ENCODE results near the gene KLK7.

The KLK7 gene

GRCh38 chr19:51018745-51019543, 35.2 kb upstream of the KLK7 start:
- Mint-ChIP-seq H3K9me3 (peaks cover 16% of the 10 kb centered on the region), H3K27me3 (peaks cover 82% of the 10 kb centered on the region), H3K27ac (peak overlapping the region; percentile 50), H3K4me3 (peak overlapping the region; percentile 24), H3K36me3 (peaks cover 18% of the 10 kb centered on the region), H3K4me1 (peaks cover 26% of the 10 kb centered on the region)
- ATAC-seq = peak; percentile 50

- ATAC-seq = no peak
- Mint-ChIP-seq H3K4me3 (no peak overlapping the region), H3K9me3 (peaks cover 11% of the 10 kb centered on the region), H3K4me1 (peaks cover 26% of the 10 kb centered on the region), H3K36me3 (peaks cover 18% of the 10 kb centered on the region), H3K27ac (no peak overlapping the region), H3K27me3 (peaks cover 72% of the 10 kb centered on the region)
Measured at GRCh38 chr19:51016798-51017683, 33.3 kb upstream of the KLK7 start.

GRCh38 chr19:51015691-51016267, 32.1 kb upstream of the KLK7 start:
- Mint-ChIP-seq H3K9me3 (peaks cover 11% of the 10 kb centered on the region), H3K4me3 (no peak overlapping the region), H3K27ac (no peak overlapping the region), H3K27me3 (peaks cover 76% of the 10 kb centered on the region), H3K4me1 (peaks cover 26% of the 10 kb centered on the region), H3K36me3 (peaks cover 18% of the 10 kb centered on the region)
- no peak for ATAC-seq

- H3K36me3 Mint-ChIP-seq = peaks cover 18% of the 10 kb centered on the region
- H3K4me3 Mint-ChIP-seq = no peak overlapping the region
- H3K4me1 Mint-ChIP-seq = peaks cover 20% of the 10 kb centered on the region
- H3K9me3 Mint-ChIP-seq = peaks cover 11% of the 10 kb centered on the region
- H3K27ac Mint-ChIP-seq = no peak overlapping the region
- no peak for ATAC-seq
- H3K27me3 Mint-ChIP-seq = peaks cover 79% of the 10 kb centered on the region
Measured at GRCh38 chr19:51014242-51014641, 30.5 kb upstream of the KLK7 start.

GRCh38 chr19:51012661-51013190, 29.0 kb upstream of the KLK7 start:
- peaks cover 12% of the 10 kb centered on the region for H3K36me3 Mint-ChIP-seq
- no peak overlapping the region for H3K27ac Mint-ChIP-seq
- no peak for ATAC-seq
- peaks cover 9% of the 10 kb centered on the region for H3K4me1 Mint-ChIP-seq
- H3K4me3 Mint-ChIP-seq = no peak overlapping the region
- H3K27me3 Mint-ChIP-seq = peaks cover 71% of the 10 kb centered on the region
- peaks cover 7% of the 10 kb centered on the region for H3K9me3 Mint-ChIP-seq

GRCh38 chr19:51010066-51010795, 26.5 kb upstream of the KLK7 start:
- Mint-ChIP-seq H3K9me3 (no peaks in the 10 kb centered on the region), H3K4me1 (no peaks in the 10 kb centered on the region), H3K4me3 (no peak overlapping the region), H3K36me3 (no peaks in the 10 kb centered on the region), H3K27ac (no peak overlapping the region), H3K27me3 (peaks cover 46% of the 10 kb centered on the region)
- ATAC-seq = no peak

- no peak overlapping the region for H3K27ac Mint-ChIP-seq
- no peaks in the 10 kb centered on the region for H3K36me3 Mint-ChIP-seq
- H3K4me1 Mint-ChIP-seq = no peaks in the 10 kb centered on the region
- H3K27me3 Mint-ChIP-seq = peaks cover 37% of the 10 kb centered on the region
- no peak overlapping the region for H3K4me3 Mint-ChIP-seq
- H3K9me3 Mint-ChIP-seq = no peaks in the 10 kb centered on the region
- ATAC-seq = peak; percentile 14
Measured at GRCh38 chr19:51009061-51009891, 25.6 kb upstream of the KLK7 start.

GRCh38 chr19:51007488-51007887, 23.8 kb upstream of the KLK7 start:
- Mint-ChIP-seq H3K4me1 (no peaks in the 10 kb centered on the region), H3K9me3 (peaks cover 3% of the 10 kb centered on the region), H3K27me3 (peaks cover 43% of the 10 kb centered on the region), H3K27ac (no peak overlapping the region), H3K36me3 (no peaks in the 10 kb centered on the region), H3K4me3 (no peak overlapping the region)
- ATAC-seq = no peak

GRCh38 chr19:51006406-51006805, 22.7 kb upstream of the KLK7 start:
- peak; percentile 5 for ATAC-seq
- peaks cover 54% of the 10 kb centered on the region for H3K27me3 Mint-ChIP-seq
- H3K36me3 Mint-ChIP-seq = no peaks in the 10 kb centered on the region
- no peak overlapping the region for H3K27ac Mint-ChIP-seq
- H3K4me1 Mint-ChIP-seq = no peaks in the 10 kb centered on the region
- H3K9me3 Mint-ChIP-seq = peaks cover 3% of the 10 kb centered on the region
- H3K4me3 Mint-ChIP-seq = no peak overlapping the region

- Mint-ChIP-seq H3K36me3 (no peaks in the 10 kb centered on the region), H3K27ac (no peak overlapping the region), H3K4me1 (no peaks in the 10 kb centered on the region), H3K27me3 (peaks cover 56% of the 10 kb centered on the region), H3K9me3 (peaks cover 3% of the 10 kb centered on the region), H3K4me3 (no peak overlapping the region)
- no peak for ATAC-seq
Measured at GRCh38 chr19:51005248-51005647, 21.5 kb upstream of the KLK7 start.

GRCh38 chr19:51003316-51003715, 19.6 kb upstream of the KLK7 start:
- no peak overlapping the region for H3K27ac Mint-ChIP-seq
- no peaks in the 10 kb centered on the region for H3K4me1 Mint-ChIP-seq
- no peak for ATAC-seq
- peaks cover 58% of the 10 kb centered on the region for H3K27me3 Mint-ChIP-seq
- no peaks in the 10 kb centered on the region for H3K36me3 Mint-ChIP-seq
- peaks cover 3% of the 10 kb centered on the region for H3K9me3 Mint-ChIP-seq
- no peak overlapping the region for H3K4me3 Mint-ChIP-seq

GRCh38 chr19:51002542-51003311, 19.0 kb upstream of the KLK7 start:
- no peak for ATAC-seq
- no peak overlapping the region for H3K27ac Mint-ChIP-seq
- H3K9me3 Mint-ChIP-seq = peaks cover 3% of the 10 kb centered on the region
- peaks cover 64% of the 10 kb centered on the region for H3K27me3 Mint-ChIP-seq
- H3K4me3 Mint-ChIP-seq = no peak overlapping the region
- no peaks in the 10 kb centered on the region for H3K4me1 Mint-ChIP-seq
- H3K36me3 Mint-ChIP-seq = no peaks in the 10 kb centered on the region

GRCh38 chr19:51002089-51002532, 18.4 kb upstream of the KLK7 start:
- no peak overlapping the region for H3K4me3 Mint-ChIP-seq
- peaks cover 65% of the 10 kb centered on the region for H3K27me3 Mint-ChIP-seq
- no peaks in the 10 kb centered on the region for H3K4me1 Mint-ChIP-seq
- ATAC-seq = no peak
- no peaks in the 10 kb centered on the region for H3K36me3 Mint-ChIP-seq
- peaks cover 3% of the 10 kb centered on the region for H3K9me3 Mint-ChIP-seq
- no peak overlapping the region for H3K27ac Mint-ChIP-seq
